Heart left ventricle (tissue), 13 donors: Measurements from ENCODE around the gene CELA1.

Experiments used
- POLR2A ChIP-seq, 2 donors: fragments of 450-650 bp; IDR thresholded peaks; one replicate each; pipeline ENCODE4 v1.6.1; 2017; ENCODE audit warnings: antibody characterized with exemption in 2 of 2, mild to moderate bottlenecking in 2 of 2, moderate library complexity in 2 of 2
- TF ChIP-seq, protein P1 (sequence below), 12 donors: fragments of 200-600 bp; sonication (generic) in 4 of 12; IDR thresholded peaks; one replicate each; pipeline versions ENCODE4 v1.5.0 to v1.8.0; 2018 to 2022; ENCODE audit warnings: antibody characterized with exemption in 12 of 12, mild to moderate bottlenecking in 5 of 12
- donor health status: ischemic (EF 13 %, LVEDD 7.1; RV severe dilation, severe dysfunction).
- donor health status: DM: no; HTN: yes; CAD: no.
- donor health status: DM: no; HTN: no; CAD: no.
- donor health status: ischemic (EF 25% LVEDD 6.9; RV normal size, moderate dysfunction).
- donor health status: ischemic (EF 25% LVEDD 5.7; RV mildly dilated, moderate dysfunction).
- donor health status: ischemic (EF 35%, LVEDD 5.7; RV mildly dilated, moderate dysfunction).
- donor health status: nonischemic (EF 11% LVEDD 7.7; RV severe dilation, severe dysfunction).
- donor health status: DM: yes; HTN: yes; CAD: no.
- donor health status: PGD.
- donor health status: ischemic (EF 29% LVEDD 5.4; RV normal size, mild dysfunction).
- donor health status: nonischemic (EF 23%, LVEDD 6.1; RV moderate dilation, normal function).

DNA sequence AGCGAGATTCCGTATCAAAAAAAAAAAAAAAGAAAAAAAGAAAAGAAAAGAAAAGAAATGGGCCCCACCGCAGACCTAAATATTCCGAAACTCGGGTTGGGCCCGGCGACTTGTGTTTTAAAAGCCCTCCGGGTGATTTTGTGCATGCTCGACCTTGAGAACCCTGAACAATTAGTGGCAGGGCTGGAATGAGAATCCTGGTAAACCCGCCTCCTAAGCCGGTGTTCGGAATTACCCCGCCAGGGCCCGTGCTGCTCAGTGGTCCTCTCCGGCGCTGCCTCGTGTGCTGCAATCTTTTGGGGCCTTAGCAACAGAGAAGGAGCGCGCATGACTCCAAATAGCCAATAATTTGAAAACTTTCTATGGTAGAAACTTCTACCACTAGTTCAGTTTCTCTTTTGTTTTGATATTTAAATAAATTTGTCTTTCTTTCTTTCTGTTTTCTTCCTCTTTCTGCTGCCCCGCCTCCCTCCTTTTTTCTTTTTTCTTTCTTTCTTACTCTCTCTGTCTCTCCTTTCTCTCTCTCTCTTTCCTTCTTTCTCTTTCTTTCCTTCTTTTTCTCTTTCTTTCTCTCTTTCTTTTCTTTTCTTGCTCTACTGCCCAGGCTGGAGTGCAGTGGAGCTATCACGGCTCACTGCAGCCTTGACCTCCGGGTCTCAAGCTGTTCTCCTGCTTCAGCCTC lies 46.2 kb upstream of the CELA1 start:
- TF ChIP-seq, protein P1, sequence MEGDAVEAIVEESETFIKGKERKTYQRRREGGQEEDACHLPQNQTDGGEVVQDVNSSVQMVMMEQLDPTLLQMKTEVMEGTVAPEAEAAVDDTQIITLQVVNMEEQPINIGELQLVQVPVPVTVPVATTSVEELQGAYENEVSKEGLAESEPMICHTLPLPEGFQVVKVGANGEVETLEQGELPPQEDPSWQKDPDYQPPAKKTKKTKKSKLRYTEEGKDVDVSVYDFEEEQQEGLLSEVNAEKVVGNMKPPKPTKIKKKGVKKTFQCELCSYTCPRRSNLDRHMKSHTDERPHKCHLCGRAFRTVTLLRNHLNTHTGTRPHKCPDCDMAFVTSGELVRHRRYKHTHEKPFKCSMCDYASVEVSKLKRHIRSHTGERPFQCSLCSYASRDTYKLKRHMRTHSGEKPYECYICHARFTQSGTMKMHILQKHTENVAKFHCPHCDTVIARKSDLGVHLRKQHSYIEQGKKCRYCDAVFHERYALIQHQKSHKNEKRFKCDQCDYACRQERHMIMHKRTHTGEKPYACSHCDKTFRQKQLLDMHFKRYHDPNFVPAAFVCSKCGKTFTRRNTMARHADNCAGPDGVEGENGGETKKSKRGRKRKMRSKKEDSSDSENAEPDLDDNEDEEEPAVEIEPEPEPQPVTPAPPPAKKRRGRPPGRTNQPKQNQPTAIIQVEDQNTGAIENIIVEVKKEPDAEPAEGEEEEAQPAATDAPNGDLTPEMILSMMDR (IDR thresholded peaks at IDR 0.05): no peak
- TF ChIP-seq POLR2A (IDR thresholded peaks at IDR 0.05): no peak
